HG03139 (cell line): ENCODE measurements around the gene TSPEAR.

Source experiments
- ATAC-seq: cut with Tn5 transposase; IDR thresholded peaks from one replicate; pipeline ENCODE4 v1.9.1; 2021; ENCODE audit not compliant: unreplicated experiment

The TSPEAR gene

DNA sequence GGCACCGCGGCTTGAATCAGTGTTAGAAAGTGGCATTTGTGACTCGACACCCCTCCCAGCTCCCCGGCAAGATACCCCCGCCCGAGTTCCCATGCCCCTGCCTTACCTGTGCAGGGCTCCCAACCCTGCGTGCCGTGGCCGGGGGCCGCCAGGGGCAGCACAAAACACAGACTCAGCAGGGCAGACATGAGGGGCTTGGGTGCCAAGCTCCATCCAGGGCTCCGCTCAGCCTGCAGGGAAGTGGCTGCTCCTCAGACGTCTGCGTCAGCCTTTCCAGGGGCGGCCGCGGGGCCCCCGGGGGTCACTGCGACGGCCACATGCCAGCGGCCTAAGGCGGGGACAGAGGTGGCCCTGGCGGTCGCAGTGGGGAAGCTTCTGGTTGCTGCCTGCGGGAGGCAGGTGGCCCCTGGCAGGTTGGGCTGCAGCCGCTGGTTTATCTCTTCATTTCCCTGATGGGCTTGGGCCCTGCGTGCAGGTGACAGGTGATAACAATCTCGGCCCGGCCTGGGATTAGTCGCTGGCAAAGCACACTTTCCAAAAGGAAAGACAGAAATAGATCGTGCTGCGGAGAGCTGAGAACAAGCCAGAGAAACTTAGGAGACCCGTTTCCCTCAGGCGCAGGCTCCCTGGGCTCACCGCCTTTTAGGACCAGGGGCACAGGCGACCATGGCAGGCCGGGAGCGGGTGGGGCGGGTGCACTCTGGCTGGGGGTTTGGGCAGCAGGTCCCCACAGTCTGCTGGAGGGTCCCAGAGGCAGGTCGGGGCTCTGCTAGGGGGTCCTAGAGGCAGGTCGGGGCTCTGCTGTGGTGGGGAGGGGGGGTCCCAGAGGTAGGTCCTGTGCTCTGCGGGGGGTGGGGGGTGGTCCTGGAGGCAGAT is at the start of gene TSPEAR:
TSS of gene TSPEAR (minus strand) at position 246 of the 876 bp plus-strand sequence. CDS start at position 188, 58 bp downstream.
- ATAC-seq = no peak

DNA sequence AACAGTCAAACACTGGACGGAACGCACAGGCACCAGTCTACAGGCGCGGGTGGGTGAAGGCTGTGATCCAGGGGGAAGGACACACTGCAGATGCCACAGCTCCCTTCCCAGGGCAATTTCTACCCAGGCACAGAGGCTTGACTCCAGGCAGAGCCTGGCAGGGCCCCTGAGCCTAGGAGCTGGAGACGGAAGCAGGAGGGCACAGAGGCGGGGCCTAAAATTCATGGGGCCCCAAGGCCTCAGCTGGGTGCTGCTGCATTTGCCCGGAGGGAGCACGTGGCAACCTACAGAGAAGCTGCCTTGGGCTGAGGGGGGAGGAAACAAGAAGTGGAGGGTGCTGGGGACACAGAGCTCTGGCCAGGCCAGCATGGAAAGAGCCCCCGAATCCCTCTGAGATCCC is 49.0 kb upstream of the TSPEAR start:
- no peak for ATAC-seq

DNA sequence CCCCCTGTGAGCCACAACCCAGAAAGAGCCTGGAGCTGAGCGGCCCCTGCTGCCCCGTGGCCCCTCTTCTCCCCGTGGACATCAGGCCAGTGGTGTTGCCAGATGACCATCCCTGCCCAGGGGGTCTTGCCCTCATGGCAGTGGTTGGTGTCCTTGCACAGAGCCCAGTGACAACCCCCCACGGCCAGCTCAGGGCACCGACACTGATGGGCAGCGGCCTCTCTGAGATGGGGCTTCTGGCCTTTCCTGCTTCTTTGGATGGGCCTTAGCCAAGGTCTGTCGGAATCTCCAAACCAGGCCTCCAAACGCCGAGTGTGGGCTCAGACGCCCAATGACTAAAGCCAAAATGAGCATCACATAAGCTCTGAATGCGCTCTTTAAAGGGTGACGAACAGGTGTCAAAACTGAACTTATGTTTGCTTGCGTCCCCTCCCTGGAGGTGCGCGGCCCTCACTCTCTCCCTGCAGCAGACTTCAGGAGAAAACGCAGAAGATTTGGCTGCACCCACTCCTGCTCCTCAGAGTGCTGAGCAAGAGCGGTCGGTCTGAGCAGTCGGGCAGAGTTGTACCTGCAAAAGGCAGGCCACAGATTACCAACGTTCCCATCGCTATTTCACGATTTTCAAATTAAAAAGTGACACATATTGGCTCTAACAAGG is 48.4 kb upstream of the TSPEAR start:
- ATAC-seq = no peak

DNA sequence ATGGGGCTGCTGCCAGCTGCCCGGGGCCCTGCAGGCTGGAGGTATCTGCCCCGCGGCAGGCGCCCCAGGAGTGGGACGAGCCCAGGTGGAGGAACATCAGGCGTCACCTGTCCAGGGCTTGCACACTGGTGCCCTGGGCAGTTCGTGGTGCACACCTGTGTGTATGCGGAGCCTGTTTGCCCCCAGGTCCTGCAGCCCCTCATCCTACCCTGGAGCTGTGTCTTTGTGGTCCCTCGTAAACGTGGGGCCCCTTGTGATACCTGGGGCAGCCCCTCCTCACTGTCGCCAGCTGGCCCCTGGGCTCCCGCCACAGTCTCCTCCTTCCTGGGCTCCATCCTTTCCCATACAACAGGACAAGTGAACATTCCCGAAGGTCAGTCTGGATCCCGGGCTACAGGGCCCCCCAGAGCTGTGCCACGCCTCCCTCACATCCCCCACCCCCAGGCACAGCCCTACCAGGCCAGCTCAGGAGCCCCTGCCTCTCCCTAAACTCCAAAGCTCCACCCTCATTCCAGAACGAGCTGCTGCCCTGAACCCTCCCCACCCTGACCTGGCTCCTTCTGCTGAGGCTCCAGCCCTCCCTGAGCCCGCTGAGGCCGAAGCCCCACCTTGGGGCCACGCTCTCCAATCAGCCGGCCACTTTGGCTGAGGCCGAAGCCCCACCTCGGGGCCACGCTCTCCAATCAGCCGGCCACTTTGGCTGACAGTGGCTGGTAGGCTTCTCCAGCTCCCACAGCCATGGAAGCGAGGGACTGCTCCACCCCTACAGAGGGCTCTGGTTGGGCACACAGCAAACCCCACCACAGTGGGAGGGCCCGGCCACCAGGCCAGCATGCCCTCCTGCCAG is 47.6 kb upstream of the TSPEAR start:
- no peak for ATAC-seq

DNA sequence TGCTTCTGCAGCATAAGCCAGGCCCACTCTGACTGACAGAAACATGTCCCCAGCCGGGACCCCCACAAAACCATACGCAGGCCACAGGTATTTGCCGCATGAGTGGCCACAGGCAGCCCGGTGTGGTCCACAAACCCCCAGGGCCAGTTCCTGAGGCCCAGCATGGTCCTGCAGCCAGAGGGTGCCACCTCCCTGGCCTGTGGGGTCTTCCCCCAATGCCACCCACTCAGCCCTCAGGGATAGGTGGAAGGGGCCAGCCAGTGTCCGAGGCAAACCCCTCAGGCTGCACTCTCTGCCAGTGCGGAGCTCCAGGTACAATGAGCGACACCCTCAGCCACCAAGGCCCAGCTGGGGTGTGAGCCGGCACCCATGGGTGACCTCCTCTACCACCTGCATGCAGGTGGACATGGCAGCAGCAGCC is 46.8 kb upstream of the TSPEAR start:
- no peak for ATAC-seq

DNA sequence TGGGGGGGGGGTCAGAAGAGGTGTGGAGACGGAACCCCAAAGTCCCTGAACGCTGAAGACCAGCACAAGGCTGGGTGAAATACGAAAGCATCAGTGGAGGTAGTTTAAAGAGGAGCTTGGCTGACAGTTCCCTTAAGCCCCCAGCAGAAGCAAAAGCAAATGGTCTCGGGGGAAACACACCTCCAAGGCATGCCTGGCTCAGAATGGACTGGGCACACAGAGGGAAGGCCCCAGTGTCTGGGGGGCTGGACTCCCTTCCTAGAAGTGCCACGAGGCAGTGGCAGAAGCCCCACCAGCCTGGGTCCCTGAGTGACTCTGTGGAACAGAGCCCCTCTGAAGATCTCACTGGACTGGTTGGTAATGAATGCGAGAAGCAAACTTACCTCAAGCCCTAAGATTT is 46.4 kb upstream of the TSPEAR start:
- ATAC-seq = no peak

DNA sequence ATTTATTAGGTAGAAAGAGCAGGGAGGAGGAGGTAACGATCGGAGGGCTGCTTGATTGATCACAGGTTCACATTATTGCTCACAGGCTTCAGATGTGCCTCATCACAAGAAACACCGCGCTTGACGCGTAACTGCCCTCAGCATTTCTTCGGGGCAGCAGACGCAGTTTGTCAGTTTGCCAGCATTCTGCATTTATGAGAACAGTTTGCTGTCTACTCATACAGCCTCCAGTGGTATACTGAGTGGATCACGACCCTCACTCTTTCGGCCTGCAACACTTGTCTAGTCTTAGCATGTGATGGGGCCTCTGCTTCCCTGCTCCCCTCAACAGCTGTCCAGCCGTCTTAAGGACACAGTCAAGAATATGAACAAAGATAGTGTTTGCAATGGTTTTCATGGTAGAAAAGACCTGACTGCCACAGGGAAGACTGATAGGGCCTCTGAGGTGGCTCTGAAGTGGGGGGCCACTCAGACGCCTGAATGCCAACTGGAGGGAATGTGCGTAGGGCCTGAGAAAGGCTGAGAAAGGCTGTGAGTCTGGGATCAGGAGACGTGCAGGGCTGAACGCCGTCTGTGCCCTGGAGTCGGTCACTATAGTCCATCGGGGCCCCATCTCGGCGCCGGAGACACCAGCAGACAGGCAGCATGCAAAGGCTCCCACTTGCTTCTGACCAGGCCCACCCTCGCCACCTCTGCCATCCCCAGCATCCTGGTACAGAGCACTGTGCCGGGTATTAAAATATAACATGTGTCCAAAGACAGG is 45.2 kb upstream of the TSPEAR start:
- no peak for ATAC-seq

DNA sequence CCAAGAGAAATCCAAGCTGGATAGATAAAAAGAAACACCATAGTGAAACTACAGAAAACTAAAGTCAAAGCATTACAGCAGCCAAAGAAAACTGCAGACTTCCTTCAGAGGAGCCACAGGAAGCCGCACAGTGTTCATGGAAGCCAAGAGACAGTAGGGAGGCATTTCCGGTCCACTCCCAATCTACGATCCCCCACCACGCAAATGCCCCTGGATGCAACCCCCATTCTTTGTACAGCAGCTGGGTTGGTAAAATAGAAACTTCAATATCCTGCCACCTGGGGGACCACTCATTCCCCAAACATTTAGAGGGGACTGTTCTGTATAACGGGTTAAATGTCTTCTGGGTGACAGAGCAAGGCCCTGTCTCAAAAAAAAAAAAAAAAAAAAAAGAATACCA is 43.9 kb upstream of the TSPEAR start:
- no peak for ATAC-seq

DNA sequence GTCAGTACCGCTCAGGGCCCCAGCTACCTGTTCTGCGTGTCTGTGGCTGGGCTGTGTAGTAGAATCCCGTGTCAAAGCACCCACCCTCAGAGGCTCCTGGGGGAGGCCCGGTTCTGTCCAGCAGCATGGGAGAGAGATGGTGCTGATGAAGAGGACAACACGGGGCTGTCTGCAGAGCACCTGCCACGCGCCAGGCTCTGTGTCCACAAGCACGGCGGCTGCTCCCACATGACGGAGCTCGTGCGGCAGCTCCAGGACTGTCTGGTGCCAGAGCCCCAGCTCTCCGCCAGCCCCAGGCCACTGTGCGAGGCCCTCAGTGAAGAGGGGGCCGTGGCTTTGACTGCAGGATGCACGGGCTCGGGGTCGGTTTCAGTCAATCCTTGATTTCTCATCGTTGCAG is 42.0 kb upstream of the TSPEAR start:
- ATAC-seq = no peak

DNA sequence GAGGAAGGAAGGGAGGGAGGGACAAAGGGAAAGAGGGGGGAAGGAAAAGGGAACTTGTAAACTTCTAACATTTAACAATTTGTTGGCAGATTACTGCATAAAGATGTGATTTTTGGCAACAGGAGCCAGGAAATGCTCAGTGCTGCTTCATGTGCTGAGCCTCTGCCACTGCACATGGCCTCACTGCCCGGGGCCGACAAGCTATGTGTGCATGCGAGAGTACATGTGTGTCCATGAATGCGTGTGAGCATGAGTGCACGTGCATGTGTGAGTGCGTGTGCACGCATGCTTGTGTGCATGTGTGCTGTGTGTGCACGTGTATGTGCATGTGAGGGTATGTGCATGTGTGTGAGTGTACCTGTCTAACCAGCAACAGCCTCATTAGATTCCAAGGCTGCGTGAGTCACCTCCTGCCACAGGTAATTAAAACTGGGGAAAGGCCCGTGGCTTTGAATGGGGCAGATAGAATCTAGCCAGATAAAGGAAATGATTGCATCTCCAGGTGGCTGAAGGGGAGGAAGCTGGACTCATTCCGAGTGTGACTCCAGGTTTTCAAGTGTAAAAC is 41.4 kb upstream of the TSPEAR start:
- ATAC-seq = no peak

DNA sequence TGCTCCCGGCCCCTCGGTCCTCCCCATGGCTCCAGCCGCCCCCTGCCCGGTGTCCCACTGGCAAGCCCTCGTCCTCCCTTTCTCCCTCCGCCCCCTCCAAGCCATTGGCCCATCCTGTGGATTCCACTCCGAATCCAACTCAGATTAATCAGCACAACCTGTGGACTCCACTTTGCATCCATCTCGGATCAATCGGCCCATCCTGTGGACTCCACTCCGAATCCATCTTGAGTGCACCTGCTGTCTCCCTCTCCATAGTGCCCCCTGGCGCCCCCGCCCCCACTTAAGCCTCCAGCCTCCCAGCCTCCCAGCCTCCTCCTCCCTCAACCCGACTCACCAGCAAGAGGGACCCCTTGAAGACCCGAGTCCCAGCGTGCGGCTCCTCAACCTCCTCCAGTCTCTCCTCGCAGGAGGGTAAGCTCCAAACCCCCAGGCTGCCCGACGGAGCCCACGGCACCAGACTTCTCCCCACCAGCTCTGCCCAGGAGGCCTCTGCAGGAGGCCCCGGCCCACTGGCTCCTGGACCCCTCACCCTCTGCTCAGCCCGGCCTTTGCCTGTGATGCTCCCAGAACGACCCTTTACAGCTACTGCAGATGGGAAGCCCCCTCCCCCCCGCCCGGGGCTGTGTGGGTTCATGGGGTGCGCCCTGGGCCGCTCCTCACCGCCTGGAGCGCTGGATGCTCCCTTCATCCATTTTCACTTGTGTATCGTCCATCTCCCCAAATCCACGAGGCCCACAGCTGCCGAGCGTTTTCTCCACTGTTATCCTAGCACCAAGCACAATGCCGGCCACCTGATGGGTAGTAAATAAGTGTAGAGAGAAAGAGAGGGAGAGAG is 40.6 kb upstream of the TSPEAR start:
- ATAC-seq = no peak

DNA sequence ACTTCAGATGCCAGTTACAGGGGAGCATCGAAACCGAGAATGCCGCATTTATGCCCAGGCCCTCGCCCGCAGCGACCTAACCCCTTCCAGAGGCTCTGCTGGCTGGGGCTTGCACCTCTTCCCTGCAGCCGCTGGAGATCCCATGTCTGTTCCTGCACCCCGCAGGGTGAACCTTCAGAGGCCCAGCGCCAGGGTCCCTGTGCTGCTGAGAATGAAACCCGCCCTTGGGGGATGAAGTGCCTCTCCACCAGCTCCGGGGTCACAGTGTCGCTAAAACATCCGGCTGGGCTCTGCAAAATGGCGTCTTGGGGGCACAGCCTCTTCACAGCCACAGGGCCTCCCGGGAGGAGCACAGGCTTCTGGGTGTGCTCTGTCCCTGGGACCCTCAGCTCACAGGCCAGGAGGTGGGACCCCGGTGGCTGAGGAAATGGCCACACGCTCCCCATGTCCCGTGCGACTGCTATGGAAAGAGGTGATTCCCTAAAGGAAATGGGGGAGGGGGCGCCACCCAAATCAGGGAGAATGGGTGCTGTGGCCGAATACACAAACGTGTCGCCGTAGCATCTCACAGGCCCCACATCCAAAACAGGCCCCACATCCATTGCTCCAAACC is 39.9 kb upstream of the TSPEAR start:
- no peak for ATAC-seq

DNA sequence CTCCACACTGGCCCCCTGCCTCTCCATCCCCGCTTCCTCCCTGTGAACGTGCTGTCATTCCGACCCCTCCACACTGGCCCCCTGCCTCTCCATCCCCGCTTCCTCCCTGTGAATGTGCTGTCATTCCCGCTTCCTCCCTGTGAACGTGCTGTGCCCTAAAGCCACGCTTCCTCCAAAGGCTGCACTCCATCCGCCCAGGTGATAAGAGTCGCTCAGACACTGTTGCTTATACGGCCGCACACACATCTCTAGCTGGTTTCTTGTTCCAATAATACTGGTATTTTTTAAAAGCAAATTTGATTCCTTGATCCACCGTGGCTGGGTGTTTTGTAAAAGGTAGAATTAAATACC is 39.3 kb upstream of the TSPEAR start:
- no peak for ATAC-seq

DNA sequence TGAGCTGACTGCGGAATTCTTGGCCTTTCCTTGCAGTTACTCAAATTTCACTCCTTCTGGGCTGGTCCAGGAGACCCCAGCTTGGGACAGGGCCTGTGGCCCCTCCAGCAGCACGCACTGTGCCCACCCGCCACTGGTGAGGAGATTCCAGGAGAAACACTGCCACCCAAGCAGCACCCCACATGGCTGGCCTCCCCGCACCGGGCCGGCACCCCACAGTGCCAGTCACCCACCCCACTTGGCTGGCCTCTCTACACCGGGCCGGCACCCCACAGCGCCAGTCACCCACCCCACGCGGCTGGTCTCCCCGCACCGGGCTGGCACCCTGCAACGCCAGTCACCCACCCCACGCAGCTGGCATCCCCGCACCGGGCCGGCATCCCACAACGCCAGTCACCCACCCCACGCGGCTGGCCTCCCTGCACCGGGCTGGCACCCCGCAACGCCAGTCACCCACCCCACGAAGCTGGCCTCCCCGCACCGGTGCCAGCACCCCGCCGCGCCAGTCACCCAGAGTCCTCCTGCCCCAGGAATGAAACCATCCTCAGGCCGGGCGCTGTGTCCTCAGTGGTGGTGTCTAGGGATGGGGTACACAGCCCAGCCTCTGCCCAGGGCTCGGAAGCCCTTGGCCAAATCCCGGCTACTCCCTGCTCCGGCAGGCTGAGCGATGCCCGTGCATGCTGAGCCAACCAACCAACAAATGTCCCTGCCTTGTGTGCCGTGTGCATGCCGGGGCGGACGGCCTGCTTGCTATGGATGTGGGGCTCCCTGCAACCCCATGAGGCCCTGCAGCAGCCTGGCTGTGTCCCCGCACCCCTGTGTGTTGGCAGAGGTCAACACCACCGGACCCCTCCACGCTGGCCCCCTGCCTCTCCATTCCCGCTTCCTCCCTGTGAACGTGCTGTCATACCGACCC is 38.6 kb upstream of the TSPEAR start:
- no peak for ATAC-seq

DNA sequence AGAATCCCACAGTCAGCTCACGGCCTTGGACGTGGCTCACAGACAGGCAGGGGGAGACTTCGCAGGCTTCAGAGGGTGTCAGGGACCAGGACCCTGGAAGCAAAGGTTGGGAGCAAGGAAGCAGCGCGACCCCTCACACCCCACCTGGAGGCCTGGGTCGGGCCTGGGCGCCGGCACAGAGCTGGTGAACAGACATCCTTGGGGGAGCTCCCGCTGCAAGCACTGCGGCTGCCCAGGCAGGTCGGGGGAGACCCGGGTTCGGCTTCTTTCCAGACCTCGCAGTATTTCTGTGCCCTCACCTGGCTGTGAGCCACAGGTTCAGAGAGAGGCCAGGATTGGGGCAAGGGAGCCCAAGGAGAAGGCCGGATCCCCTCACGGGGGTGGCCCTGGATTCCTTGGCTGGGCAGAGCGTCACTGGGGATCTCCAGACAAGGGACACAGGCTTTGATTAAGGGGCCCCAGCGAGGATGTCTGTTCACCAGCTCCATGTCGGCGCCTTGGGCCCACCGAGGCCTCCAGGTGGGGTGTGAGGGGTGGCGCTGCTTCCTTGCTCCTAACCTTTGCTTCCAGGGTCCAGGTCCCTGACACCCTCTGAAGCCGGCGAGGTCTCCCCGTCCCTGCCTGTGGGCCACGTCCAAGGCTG is 37.9 kb upstream of the TSPEAR start:
- ATAC-seq = no peak

DNA sequence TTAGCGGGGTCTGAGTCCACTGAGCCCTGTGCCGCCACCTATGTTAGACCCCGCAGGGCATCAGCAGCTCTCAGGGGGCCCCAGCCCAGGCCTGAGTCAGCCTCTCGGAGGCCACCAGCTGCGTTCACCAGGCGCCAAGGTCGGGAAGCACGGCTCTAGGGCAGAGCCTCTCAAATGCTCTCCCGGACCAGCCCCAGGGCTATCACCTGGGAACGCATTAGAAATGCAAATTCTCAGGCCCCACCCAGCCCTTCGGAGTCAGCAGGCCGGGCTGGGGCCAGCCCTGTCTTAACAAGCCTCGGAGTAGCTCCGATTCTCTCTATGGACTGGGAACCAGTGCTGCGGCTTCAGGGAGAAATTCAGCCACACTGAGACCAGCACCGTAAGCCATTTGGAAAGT is 37.2 kb upstream of the TSPEAR start:
- no peak for ATAC-seq

DNA sequence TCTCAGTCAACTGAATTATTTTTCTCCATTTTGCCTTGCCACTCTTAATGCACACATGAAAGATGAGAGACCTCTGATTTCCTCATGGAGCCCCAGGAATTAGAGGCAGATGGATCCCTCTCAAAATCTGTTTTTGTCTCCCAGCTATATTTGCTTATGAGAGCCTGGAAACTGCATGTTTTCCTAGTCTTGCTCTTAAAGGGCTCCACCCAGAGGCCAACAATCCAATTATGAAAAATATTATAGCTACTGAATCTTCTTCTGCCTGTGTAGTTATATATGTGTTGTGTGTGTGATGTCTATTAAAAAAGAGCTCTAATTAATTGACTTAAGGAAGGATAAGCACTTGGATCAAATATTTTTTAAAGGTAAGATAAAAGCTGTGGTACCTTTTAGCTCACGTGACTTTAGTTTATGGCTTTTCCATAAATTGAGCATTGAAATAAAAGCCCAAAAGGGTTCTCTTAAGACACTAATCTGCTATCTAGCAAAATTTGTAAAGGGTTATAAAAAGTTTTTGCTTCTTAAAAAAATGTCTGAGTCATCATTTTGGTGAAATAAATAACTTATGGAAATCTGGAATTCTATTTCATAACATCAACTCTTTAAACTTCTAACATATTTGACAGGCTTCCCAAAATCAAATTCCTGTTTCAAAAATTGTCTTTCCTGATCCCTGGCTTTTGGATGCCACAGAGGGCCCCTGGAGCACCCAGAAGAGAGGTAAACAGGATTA is 31.2 kb upstream of the TSPEAR start:
- ATAC-seq = no peak
